HepG2 (cell line): Measurements from ENCODE around the gene PDPK1. TPM values are rescaled to one million over a fixed set of nuclear protein-coding genes. Genes with fewer than 3 reads are reported as not detected.

Experiments used
- ATF7-NPFF ChIP-seq: sonication (generic); formaldehyde crosslinking; IDR thresholded peaks from 2 replicates; pipeline ENCODE4 v1.8.1; 2023; ENCODE audit warnings: mild to moderate bottlenecking, low read depth, missing genetic modification reagents, moderate library complexity
- DPF2 ChIP-seq: sonication (generic); formaldehyde crosslinking; IDR thresholded peaks from 2 replicates; pipeline ENCODE4 v1.4.0; 2020; ENCODE audit warnings: mild to moderate bottlenecking, low read depth, missing genetic modification reagents, borderline replicate concordance
- EHMT2 ChIP-seq: fragments of 200-600 bp; sonication (generic); IDR thresholded peaks from 2 replicates; pipeline ENCODE4 v1.7.0; 2017; ENCODE audit warnings: antibody characterized with exemption, low read depth, low read length, borderline replicate concordance
- MEIS2 ChIP-seq: sonication (generic); formaldehyde crosslinking; IDR thresholded peaks from 2 replicates; pipeline ENCODE4 v1.9.0; 2021; ENCODE audit warnings: mild to moderate bottlenecking, missing genetic modification reagents
- SALL1 ChIP-seq: sonication (generic); formaldehyde crosslinking; IDR thresholded peaks from 2 replicates; pipeline ENCODE4 v1.8.0; 2022; ENCODE audit warnings: mild to moderate bottlenecking, missing genetic modification reagents
- SMAD1 ChIP-seq: sonication (generic); formaldehyde crosslinking; IDR thresholded peaks from 2 replicates; pipeline ENCODE4 v1.4.0; 2020; ENCODE audit warnings: missing genetic modification reagents, low read depth, mild to moderate bottlenecking, borderline replicate concordance
- TARDBP ChIP-seq: sonication (generic); formaldehyde crosslinking; IDR thresholded peaks from 2 replicates; pipeline ENCODE4 v1.8.0; 2022; ENCODE audit warnings: mild to moderate bottlenecking, missing genetic modification reagents
- ZBTB3 ChIP-seq: sonication (generic); formaldehyde crosslinking; IDR thresholded peaks from 2 replicates; pipeline ENCODE4 v1.4.0; 2020; ENCODE audit warnings: low read depth, mild to moderate bottlenecking, moderate library complexity, missing genetic modification reagents, borderline replicate concordance
- ZMYM2 ChIP-seq: sonication (generic); formaldehyde crosslinking; IDR thresholded peaks from 2 replicates; pipeline ENCODE4 v1.8.0; 2022; ENCODE audit warnings: mild to moderate bottlenecking, missing genetic modification reagents
- ZNF468 ChIP-seq: sonication (generic); formaldehyde crosslinking; IDR thresholded peaks from 2 replicates; pipeline ENCODE4 v1.8.0; 2022; ENCODE audit warnings: mild to moderate bottlenecking, moderate library complexity, missing genetic modification reagents
- ZNF501 ChIP-seq: sonication (generic); formaldehyde crosslinking; IDR thresholded peaks from 2 replicates; pipeline ENCODE4 v1.5.1; 2020; ENCODE audit warnings: mild to moderate bottlenecking, moderate library complexity, missing genetic modification reagents
- ZNF530 ChIP-seq: sonication (generic); formaldehyde crosslinking; IDR thresholded peaks from 2 replicates; pipeline ENCODE4 v1.5.0; 2020; ENCODE audit warnings: low read depth, mild to moderate bottlenecking, missing genetic modification reagents
- ZNF720 ChIP-seq: sonication (generic); formaldehyde crosslinking; IDR thresholded peaks from 2 replicates; pipeline ENCODE4 v1.4.0; 2020; ENCODE audit warnings: missing genetic modification reagents
- ZNF772 ChIP-seq: sonication (generic); formaldehyde crosslinking; IDR thresholded peaks from 2 replicates; pipeline ENCODE4 v1.5.0; 2020; ENCODE audit warnings: mild to moderate bottlenecking, missing genetic modification reagents
- ZNF782 ChIP-seq: sonication (generic); formaldehyde crosslinking; IDR thresholded peaks from 2 replicates; pipeline ENCODE4 v1.4.0; 2020; ENCODE audit warnings: missing genetic modification reagents, mild to moderate bottlenecking, borderline replicate concordance
- polyA plus RNA-seq, 8 experiments: library from polyadenylated mRNA; depleted of rRNA in 3 of 8; stranded (reverse) in 7 of 8; unstranded in 1 of 8; fragments of >200 nt; fragmentation: Illumina TruSeq in 4 of 8; extraction: Trizol in 4 of 8; gene quantifications; 2 replicates each; pipeline versions ENCODE4 v1.2.1 to v1.2.3, GENCODE V29; 2011 to 2016; ENCODE audit warnings: low read depth in 4 of 8, missing spikeins in 1 of 8, mixed read lengths in 1 of 8; ENCODE audit not compliant: insufficient read depth in 1 of 8
- total RNA-seq, 5 experiments: library from RNA; depleted of rRNA; stranded (reverse); fragments of >200 nt; fragmentation: Illumina TruSeq; extraction: Trizol; gene quantifications; 2 replicates each; pipeline ENCODE4 v1.2.3, GENCODE V29; 2016; ENCODE audit warnings: low read depth in 1 of 5
- TF ChIP-seq, protein P1 (sequence below): IDR thresholded peaks from 2 replicates; pipeline ENCODE4 v1.6.1; 2012; ENCODE audit warnings: low read depth, low read length, improper control_type of control experiment
- TF ChIP-seq, protein P2 (sequence below): sonication (generic); formaldehyde crosslinking; IDR thresholded peaks from 2 replicates; pipeline ENCODE4 v1.9.0; 2021; ENCODE audit warnings: mild to moderate bottlenecking, missing genetic modification reagents
- TF ChIP-seq, protein P3 (sequence below): sonication (generic); formaldehyde crosslinking; conservative IDR thresholded peaks from 2 replicates; pipeline ENCODE4 v1.4.0; 2020; ENCODE audit warnings: missing genetic modification reagents

PDPK1 gene
- total and polyA plus RNA-seq, 2 of the 13 experiments (the other 11 are each of a cell fraction or from before 2014, with no cell fraction given): 59.6 to 129 TPM

DNA sequence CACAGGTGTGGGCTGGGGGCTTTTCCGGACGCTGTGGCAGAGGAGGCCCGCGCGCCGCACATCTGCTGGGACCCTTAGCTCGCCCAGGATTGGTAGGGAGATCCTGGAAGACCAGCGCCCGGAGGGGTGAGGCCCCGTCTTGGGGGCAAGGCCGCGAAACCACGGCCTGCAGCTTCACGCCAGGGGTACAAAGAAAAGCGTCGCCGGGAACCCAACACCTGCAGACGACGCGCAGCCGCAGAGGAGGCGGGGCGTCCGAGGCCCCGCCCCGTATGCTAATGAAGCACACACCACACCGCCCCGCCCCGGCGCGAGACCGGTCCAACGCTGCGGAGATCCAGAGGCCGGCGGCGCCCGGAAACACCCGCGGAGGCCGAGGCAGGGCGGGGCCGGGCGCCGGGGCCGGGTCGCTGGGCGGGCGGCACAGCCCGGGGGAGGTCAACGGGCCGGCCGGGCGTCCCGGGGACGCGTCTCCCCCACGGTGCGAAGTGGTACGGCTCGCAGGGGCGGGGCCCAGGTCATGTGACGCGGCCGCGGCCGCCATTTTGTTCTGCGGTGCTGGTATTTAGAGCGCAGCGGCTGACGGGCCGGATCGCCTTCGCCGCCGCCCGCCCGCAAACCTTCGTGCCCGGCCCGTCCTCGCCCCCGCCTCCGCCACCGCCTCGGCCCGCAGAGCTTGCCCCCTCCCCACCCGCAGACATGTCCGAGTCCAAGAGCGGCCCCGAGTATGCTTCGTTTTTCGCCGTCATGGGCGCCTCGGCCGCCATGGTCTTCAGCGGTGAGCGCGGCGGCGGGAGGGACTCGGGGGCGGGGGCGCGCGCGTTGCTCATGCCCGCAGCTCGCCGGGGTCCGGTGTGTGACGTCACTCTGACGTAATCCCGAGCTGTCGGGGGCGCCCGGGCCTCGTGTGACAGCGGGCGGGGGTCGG is 24.2 kb upstream of the PDPK1 start, which contains the start of gene ATP6V0C (continued):
- TF ChIP-seq ATF7-NPFF (CRISPR knock-in tag) (0 out of 2 replicates have a peak, but pooled peaks have one; percentile 13), ZNF782 (CRISPR knock-in tag) (no peak), ZNF468 (no peak), EHMT2 (no peak), DPF2 (CRISPR knock-in tag) (no peak), ZNF720 (CRISPR knock-in tag) (no peak), ZBTB3 (no peak), ZNF772 (CRISPR knock-in tag) (no peak; the same call in 1 of the 2 replicates), ZMYM2 (CRISPR knock-in tag) (no peak), MEIS2 (CRISPR knock-in tag) (no peak; the same call in none of the 2 replicates), ZNF501 (CRISPR knock-in tag) (no peak; the same call in none of the 2 replicates), ZNF530 (CRISPR knock-in tag) (no peak), SALL1 (CRISPR knock-in tag) (peak; percentile 39), TARDBP (CRISPR knock-in tag) (no peak), SMAD1 (CRISPR knock-in tag) (no peak)
- TF ChIP-seq, protein P1, sequence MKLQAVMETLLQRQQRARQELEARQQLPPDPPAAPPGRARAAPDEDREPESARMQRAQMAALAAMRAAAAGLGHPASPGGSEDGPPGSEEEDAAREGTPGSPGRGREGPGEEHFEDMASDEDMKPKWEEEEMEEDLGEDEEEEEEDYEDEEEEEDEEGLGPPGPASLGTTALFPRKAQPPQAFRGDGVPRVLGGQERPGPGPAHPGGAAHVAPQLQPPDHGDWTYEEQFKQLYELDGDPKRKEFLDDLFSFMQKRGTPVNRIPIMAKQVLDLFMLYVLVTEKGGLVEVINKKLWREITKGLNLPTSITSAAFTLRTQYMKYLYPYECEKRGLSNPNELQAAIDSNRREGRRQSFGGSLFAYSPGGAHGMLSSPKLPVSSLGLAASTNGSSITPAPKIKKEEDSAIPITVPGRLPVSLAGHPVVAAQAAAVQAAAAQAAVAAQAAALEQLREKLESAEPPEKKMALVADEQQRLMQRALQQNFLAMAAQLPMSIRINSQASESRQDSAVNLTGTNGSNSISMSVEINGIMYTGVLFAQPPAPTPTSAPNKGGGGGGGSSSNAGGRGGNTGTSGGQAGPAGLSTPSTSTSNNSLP: no peak
- TF ChIP-seq, protein P2, sequence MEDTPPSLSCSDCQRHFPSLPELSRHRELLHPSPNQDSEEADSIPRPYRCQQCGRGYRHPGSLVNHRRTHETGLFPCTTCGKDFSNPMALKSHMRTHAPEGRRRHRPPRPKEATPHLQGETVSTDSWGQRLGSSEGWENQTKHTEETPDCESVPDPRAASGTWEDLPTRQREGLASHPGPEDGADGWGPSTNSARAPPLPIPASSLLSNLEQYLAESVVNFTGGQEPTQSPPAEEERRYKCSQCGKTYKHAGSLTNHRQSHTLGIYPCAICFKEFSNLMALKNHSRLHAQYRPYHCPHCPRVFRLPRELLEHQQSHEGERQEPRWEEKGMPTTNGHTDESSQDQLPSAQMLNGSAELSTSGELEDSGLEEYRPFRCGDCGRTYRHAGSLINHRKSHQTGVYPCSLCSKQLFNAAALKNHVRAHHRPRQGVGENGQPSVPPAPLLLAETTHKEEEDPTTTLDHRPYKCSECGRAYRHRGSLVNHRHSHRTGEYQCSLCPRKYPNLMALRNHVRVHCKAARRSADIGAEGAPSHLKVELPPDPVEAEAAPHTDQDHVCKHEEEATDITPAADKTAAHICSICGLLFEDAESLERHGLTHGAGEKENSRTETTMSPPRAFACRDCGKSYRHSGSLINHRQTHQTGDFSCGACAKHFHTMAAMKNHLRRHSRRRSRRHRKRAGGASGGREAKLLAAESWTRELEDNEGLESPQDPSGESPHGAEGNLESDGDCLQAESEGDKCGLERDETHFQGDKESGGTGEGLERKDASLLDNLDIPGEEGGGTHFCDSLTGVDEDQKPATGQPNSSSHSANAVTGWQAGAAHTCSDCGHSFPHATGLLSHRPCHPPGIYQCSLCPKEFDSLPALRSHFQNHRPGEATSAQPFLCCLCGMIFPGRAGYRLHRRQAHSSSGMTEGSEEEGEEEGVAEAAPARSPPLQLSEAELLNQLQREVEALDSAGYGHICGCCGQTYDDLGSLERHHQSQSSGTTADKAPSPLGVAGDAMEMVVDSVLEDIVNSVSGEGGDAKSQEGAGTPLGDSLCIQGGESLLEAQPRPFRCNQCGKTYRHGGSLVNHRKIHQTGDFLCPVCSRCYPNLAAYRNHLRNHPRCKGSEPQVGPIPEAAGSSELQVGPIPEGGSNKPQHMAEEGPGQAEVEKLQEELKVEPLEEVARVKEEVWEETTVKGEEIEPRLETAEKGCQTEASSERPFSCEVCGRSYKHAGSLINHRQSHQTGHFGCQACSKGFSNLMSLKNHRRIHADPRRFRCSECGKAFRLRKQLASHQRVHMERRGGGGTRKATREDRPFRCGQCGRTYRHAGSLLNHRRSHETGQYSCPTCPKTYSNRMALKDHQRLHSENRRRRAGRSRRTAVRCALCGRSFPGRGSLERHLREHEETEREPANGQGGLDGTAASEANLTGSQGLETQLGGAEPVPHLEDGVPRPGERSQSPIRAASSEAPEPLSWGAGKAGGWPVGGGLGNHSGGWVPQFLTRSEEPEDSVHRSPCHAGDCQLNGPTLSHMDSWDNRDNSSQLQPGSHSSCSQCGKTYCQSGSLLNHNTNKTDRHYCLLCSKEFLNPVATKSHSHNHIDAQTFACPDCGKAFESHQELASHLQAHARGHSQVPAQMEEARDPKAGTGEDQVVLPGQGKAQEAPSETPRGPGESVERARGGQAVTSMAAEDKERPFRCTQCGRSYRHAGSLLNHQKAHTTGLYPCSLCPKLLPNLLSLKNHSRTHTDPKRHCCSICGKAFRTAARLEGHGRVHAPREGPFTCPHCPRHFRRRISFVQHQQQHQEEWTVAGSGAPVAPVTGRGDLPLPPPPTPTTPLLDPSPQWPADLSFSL: no peak
- TF ChIP-seq, protein P3, sequence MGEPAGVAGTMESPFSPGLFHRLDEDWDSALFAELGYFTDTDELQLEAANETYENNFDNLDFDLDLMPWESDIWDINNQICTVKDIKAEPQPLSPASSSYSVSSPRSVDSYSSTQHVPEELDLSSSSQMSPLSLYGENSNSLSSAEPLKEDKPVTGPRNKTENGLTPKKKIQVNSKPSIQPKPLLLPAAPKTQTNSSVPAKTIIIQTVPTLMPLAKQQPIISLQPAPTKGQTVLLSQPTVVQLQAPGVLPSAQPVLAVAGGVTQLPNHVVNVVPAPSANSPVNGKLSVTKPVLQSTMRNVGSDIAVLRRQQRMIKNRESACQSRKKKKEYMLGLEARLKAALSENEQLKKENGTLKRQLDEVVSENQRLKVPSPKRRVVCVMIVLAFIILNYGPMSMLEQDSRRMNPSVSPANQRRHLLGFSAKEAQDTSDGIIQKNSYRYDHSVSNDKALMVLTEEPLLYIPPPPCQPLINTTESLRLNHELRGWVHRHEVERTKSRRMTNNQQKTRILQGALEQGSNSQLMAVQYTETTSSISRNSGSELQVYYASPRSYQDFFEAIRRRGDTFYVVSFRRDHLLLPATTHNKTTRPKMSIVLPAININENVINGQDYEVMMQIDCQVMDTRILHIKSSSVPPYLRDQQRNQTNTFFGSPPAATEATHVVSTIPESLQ (CRISPR knock-in tag): no peak
